NT2/D1 (cell line): ENCODE measurements around the gene SULT1A3.
"Not testable (repeated sequence)": the region's sequence is repeated elsewhere in the genome, so short reads cannot be mapped to it uniquely, and the experiment has no call there.

ENCODE experiments used
- DNase-seq: peaks from one replicate; pipeline ENCODE4 v3.0.0-alpha.2; 2011; ENCODE audit warnings: low read depth, low spot score
- H3K27me3 ChIP-seq: 2 replicates; pipeline ENCODE4 v1.6.0; 2011; ENCODE audit warnings: mild to moderate bottlenecking; ENCODE audit not compliant: insufficient read length, insufficient read depth
- H3K36me3 ChIP-seq: 2 replicates; pipeline ENCODE4 v1.6.1; 2011; ENCODE audit warnings: mild to moderate bottlenecking, low read length, mixed read lengths; ENCODE audit not compliant: insufficient read depth, insufficient read length
- H3K4me1 ChIP-seq: 2 replicates; pipeline ENCODE4 v1.5.1; 2011; ENCODE audit not compliant: insufficient read depth, insufficient read length
- H3K4me3 ChIP-seq: 2 replicates; pipeline ENCODE4 v1.5.1; 2011; ENCODE audit warnings: low read depth; ENCODE audit not compliant: insufficient read length
- H3K9ac ChIP-seq: 2 replicates; pipeline ENCODE4 v1.6.0; 2011; ENCODE audit warnings: low read depth; ENCODE audit not compliant: insufficient read length
- H3K9me3 ChIP-seq: 2 replicates; pipeline ENCODE4 v1.5.1; 2011; ENCODE audit warnings: mild to moderate bottlenecking, low read length; ENCODE audit not compliant: insufficient read depth
- SUZ12 ChIP-seq: IDR thresholded peaks from 2 replicates; pipeline ENCODE4 v1.6.1; 2011; ENCODE audit not compliant: insufficient read length, insufficient read depth; ENCODE audit errors: extremely low read depth
- YY1 ChIP-seq: IDR thresholded peaks from 2 replicates; pipeline ENCODE4 v1.6.1; 2011; ENCODE audit not compliant: insufficient read length, insufficient read depth
- ZNF274 ChIP-seq: IDR thresholded peaks from 2 replicates; pipeline ENCODE4 v1.6.1; 2011; ENCODE audit warnings: mild to moderate bottlenecking, low read depth, low read length

SULT1A3 gene

DNA sequence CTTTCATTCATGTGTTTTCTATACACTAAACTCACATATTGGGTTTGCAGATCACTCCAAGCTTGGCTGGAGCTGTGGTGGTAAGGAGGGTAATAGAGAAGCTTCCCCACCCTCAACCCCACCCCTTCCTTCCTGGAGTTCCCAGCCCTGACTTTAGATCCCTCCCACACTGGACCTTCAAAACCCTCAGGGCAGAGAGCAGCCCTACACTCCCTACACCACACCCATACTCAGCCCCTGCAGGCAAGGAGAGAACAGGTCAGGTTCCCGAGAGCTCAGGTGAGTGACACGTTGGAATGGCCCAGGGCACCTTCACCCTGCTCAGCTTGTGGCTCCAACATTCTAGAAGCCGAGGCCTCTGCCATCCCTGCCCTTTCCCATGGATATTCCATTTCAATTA is at the start of gene SULT1A3:
Gene SULT1A3 (plus strand): TSS at position 207 of the 400 bp plus-strand sequence. CDS start 1,474 bp downstream, outside the sequence.
- not testable (repeated sequence) for H3K36me3 ChIP-seq, H3K4me1 ChIP-seq, H3K9ac ChIP-seq, H3K9me3 ChIP-seq, H3K4me3 ChIP-seq, DNase-seq, H3K27me3 ChIP-seq

GRCh38 chr16:30151091-30151490 is 48.0 kb upstream of the SULT1A3 start:
- Histone ChIP-seq H3K4me1 (no peaks in the 10 kb centered on the region), H3K27me3 (no peaks in the 10 kb centered on the region), H3K4me3 (no peak overlapping the region), H3K9me3 (peaks cover 14% of the 10 kb centered on the region), H3K9ac (no peak overlapping the region), H3K36me3 (no peaks in the 10 kb centered on the region)
- TF ChIP-seq ZNF274, result no peak
- TF ChIP-seq YY1, result no peak
- no peak for DNase-seq

DNA sequence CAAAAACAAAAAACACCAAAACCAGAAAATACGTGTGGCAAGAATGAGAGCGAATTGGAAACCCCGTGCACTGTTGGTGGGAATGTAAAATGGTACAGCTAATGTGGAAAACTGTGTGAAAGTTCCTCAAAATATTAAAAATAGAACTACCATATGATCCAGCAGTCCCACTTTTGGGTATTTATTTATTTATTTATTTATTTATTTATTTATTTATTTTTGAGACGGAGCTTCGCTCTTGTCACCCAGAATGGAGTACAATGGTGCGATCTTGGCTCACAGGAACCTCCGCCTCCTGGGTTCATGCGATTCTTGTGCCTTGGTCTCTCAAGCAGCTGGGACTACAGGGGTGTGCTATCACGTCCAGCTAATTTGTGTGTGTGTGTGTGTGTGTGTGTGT is 46.5 kb upstream of the SULT1A3 start:
- no peak overlapping the region for H3K4me3 ChIP-seq
- no peaks in the 10 kb centered on the region for H3K27me3 ChIP-seq
- peaks cover 14% of the 10 kb centered on the region for H3K9me3 ChIP-seq
- no peak overlapping the region for H3K9ac ChIP-seq
- no peaks in the 10 kb centered on the region for H3K36me3 ChIP-seq
- DNase-seq, result no peak
- no peak for TF ChIP-seq ZNF274
- TF ChIP-seq YY1, result no peak
- TF ChIP-seq SUZ12, result no peak
- no peaks in the 10 kb centered on the region for H3K4me1 ChIP-seq

DNA sequence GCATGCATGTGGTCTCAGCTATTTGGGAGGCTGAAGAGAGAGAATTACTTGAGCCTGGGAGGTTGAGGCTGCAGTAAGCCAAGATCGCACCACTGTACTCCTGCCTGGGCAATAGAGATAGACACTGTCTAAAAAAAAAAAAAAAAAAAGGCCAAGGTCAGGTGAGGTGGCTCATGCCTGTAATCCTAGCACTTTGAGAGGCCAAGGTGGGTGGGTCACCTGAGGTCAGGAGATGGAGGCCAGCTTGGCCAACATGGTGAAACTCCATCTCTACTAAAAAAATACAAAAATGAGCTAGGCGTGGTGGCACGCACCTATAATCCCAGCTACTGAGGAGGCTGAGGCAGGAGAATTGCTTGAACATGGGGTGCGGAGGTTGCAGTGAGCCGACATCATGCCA is 43.9 kb upstream of the SULT1A3 start:
- no peak overlapping the region for H3K9ac ChIP-seq
- DNase-seq, result no peak
- H3K4me1 ChIP-seq, result no peaks in the 10 kb centered on the region
- H3K9me3 ChIP-seq, result no peaks in the 10 kb centered on the region; the same call in 1 of the 2 replicates
- H3K36me3 ChIP-seq, result no peaks in the 10 kb centered on the region
- no peak overlapping the region for H3K4me3 ChIP-seq
- H3K27me3 ChIP-seq, result no peaks in the 10 kb centered on the region
- no peak for TF ChIP-seq YY1
- TF ChIP-seq SUZ12, result no peak
- no peak for TF ChIP-seq ZNF274

GRCh38 chr16:30157214-30157613 is 41.8 kb upstream of the SULT1A3 start:
- no peaks in the 10 kb centered on the region for H3K36me3 ChIP-seq
- TF ChIP-seq ZNF274, result no peak
- TF ChIP-seq SUZ12, result no peak
- no peak for TF ChIP-seq YY1

DNA sequence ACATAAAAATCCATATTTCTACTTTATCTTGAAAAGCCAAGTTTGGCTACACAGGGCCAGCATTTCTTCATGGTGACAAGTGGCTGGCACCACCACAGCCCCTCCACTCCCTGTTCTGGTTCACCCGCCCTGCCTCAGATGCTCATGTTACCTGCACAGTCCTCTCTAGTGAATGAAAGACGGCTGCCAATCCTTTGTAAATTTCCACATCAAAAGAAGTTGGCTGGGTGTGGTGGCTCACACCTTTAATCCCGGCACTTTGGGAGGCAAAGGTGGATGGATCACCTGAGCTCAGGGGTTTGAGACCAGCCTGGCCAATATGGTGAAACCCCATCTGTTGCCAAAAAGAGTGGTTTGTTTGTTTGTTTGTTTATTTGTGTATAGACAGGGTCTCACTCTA is 35.5 kb upstream of the SULT1A3 start:
- TF ChIP-seq YY1 (no peak), SUZ12 (no peak), ZNF274 (no peak)
- Histone ChIP-seq H3K4me1 (no peaks in the 10 kb centered on the region), H3K4me3 (no peak overlapping the region), H3K9me3 (no peaks in the 10 kb centered on the region), H3K9ac (no peak overlapping the region), H3K36me3 (no peaks in the 10 kb centered on the region), H3K27me3 (no peaks in the 10 kb centered on the region)
- DNase-seq, result no peak

More at GRCh38 chr16:30157214-30157613, 41.8 kb upstream of the SULT1A3 start:
- no peak overlapping the region for H3K4me3 ChIP-seq
- H3K27me3 ChIP-seq, result no peaks in the 10 kb centered on the region
- H3K9me3 ChIP-seq, result no peaks in the 10 kb centered on the region
- no peak for DNase-seq
- H3K4me1 ChIP-seq, result no peaks in the 10 kb centered on the region
- no peak overlapping the region for H3K9ac ChIP-seq

DNA sequence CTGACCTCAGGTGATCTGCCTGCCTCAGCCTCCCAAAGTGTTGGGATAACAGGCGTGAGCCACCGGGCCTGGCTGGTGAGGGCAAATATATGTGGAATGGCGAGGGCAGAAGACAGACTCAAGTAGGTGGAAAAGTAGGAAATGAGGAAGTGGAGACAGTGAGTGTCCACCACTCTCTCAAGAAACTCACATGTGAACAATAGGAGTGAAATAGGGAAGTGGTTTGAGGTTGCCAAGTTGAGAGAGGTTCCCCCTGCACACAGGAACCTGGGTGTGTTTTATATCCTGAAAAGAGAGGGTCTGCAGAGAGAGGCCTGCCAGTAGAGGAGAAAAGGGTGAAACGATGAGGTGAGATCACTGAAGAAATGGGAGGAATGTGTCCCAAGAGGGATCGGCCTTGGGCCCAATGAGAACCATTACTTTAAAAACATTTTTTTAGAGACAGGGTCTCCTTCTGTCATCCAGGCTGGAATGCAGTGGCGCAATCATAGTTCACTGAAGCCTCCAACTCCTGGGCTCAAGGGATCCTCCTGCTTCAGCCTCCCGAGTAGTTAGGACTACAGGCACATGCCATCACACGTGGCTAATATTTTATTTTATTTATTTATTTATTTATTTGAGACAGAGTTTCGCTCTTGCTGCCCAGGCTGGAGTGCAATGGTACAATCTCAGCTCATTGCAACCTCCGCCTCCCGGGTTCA is 32.7 kb upstream of the SULT1A3 start:
- Histone ChIP-seq H3K4me1 (no peaks in the 10 kb centered on the region), H3K27me3 (no peaks in the 10 kb centered on the region), H3K36me3 (no peaks in the 10 kb centered on the region), H3K4me3 (no peak overlapping the region), H3K9me3 (no peaks in the 10 kb centered on the region), H3K9ac (no peak overlapping the region)
- no peak for DNase-seq
- TF ChIP-seq ZNF274 (no peak), YY1 (no peak), SUZ12 (no peak)

DNA sequence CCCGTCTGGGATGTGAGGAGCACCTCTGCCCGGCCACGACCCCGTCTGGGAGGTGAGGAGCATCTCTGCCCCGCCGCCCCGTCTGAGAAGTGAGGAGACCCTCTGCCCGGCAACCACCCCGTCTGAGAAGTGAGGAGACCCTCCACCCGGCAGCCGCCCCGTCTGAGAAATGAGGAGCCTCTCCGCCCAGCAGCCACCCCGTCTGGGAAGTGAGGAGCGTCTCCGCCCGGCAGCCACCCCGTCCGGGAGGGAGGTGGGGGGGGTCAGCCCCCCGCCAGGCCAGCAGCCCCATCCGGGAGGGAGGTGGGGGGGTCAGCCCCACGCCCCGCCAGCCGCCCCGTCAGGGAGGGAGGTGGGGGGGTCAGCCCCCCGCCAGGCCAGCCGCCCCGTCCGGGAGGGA is 30.3 kb upstream of the SULT1A3 start:
- not testable (repeated sequence) for H3K4me3 ChIP-seq, H3K4me1 ChIP-seq, H3K9me3 ChIP-seq, H3K9ac ChIP-seq, H3K27me3 ChIP-seq, DNase-seq, H3K36me3 ChIP-seq

DNA sequence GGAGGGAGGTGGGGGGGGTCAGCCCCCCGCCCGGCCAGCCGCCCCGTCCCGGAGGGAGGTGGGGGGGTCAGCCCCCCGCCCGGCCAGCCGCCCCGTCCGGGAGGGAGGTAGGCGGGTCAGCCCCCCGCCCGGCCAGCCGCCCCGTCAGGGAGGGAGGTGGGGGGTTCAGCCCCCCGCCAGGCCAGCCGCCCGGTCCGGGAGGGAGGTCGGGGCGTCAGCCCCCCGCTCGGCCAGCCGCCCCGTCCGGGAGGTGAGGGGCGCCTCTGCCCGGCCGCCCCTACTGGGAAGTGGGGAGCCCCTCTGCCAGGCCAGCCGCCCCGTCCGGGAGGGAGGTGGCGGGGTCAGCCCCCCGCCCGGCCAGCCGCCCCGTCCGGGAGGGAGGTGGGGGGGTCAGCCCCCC is 29.6 kb upstream of the SULT1A3 start:
- H3K4me3 ChIP-seq, H3K9me3 ChIP-seq, DNase-seq, H3K36me3 ChIP-seq, H3K27me3 ChIP-seq, H3K9ac ChIP-seq, H3K4me1 ChIP-seq: not testable (repeated sequence)

GRCh38 chr16:30170145-30170544 is 28.9 kb upstream of the SULT1A3 start:
- H3K9ac ChIP-seq, H3K27me3 ChIP-seq, H3K4me3 ChIP-seq, H3K9me3 ChIP-seq, H3K36me3 ChIP-seq, DNase-seq, H3K4me1 ChIP-seq: not testable (repeated sequence)
